Effector memory CD4-positive, alpha-beta T cell (primary cell): Measurements from ENCODE around the gene DDX28.
"Not testable (repeated sequence)": the region's sequence is repeated elsewhere in the genome, so short reads cannot be mapped to it uniquely, and the experiment has no call there.

Source experiments
- DNase-seq, 3 donors: peaks; one replicate each; pipeline ENCODE4 v3.0.0-alpha.2; 2020
- H3K27ac ChIP-seq: 2 replicates; pipeline ENCODE4 v1.7.0; 2013; ENCODE audit warnings: mild to moderate bottlenecking, low read length, moderate library complexity; ENCODE audit not compliant: insufficient read depth, poor library complexity, severe bottlenecking
- H3K27me3 ChIP-seq: replicated peaks from 2 replicates; pipeline ENCODE4 v1.7.0; 2013; ENCODE audit warnings: mild to moderate bottlenecking, low read length; ENCODE audit not compliant: insufficient read depth, control insufficient read depth, poor library complexity, severe bottlenecking
- H3K36me3 ChIP-seq: 2 replicates; pipeline ENCODE4 v1.7.0; 2013; ENCODE audit warnings: mild to moderate bottlenecking, low read length, moderate library complexity; ENCODE audit not compliant: control insufficient read depth, insufficient read depth
- H3K4me1 ChIP-seq: 2 replicates; pipeline ENCODE4 v1.7.0; 2013; ENCODE audit warnings: low read length, mild to moderate bottlenecking; ENCODE audit not compliant: control insufficient read depth, insufficient read depth, poor library complexity, severe bottlenecking
- H3K4me3 ChIP-seq: 2 replicates; pipeline ENCODE4 v1.7.0; 2013; ENCODE audit warnings: low read length, low read depth, mild to moderate bottlenecking; ENCODE audit not compliant: insufficient read depth, poor library complexity, severe bottlenecking
- H3K9me3 ChIP-seq: 2 replicates; pipeline ENCODE4 v1.7.0; 2013; ENCODE audit warnings: mild to moderate bottlenecking, low read length, moderate library complexity; ENCODE audit not compliant: control insufficient read depth

Gene DDX28

GRCh38 chr16:68040506-68041288 lies 17.7 kb upstream of the DDX28 start:
- no peaks in the 10 kb centered on the region for H3K27me3 ChIP-seq
- peak; percentile 72 to 84 (median 81) for DNase-seq
- H3K4me1 ChIP-seq, result no peaks in the 10 kb centered on the region
- no peaks in the 10 kb centered on the region for H3K36me3 ChIP-seq
- no peak overlapping the region for H3K4me3 ChIP-seq
- no peak overlapping the region for H3K27ac ChIP-seq
- H3K9me3 ChIP-seq, result no peaks in the 10 kb centered on the region

GRCh38 chr16:68037841-68038597 lies 15.0 kb upstream of the DDX28 start:
- Histone ChIP-seq H3K4me1 (no peaks in the 10 kb centered on the region), H3K4me3 (no peak overlapping the region), H3K36me3 (no peaks in the 10 kb centered on the region), H3K27ac (no peak overlapping the region), H3K9me3 (no peaks in the 10 kb centered on the region), H3K27me3 (no peaks in the 10 kb centered on the region)
- DNase-seq, result no peak

- DNase-seq, result no peak
Observed at GRCh38 chr16:68035227-68035626, 12.2 kb upstream of the DDX28 start.

GRCh38 chr16:68033101-68033500 lies 10.1 kb upstream of the DDX28 start:
- no peak overlapping the region for H3K27ac ChIP-seq
- H3K9me3 ChIP-seq, result no peaks in the 10 kb centered on the region
- DNase-seq, result no peak
- H3K4me1 ChIP-seq, result no peaks in the 10 kb centered on the region
- H3K4me3 ChIP-seq, result no peak overlapping the region
- H3K27me3 ChIP-seq, result no peaks in the 10 kb centered on the region
- H3K36me3 ChIP-seq, result peaks cover 5% of the 10 kb centered on the region

More at GRCh38 chr16:68035227-68035626, 12.2 kb upstream of the DDX28 start:
- Histone ChIP-seq H3K4me1 (no peaks in the 10 kb centered on the region), H3K9me3 (no peaks in the 10 kb centered on the region), H3K4me3 (no peak overlapping the region), H3K27me3 (no peaks in the 10 kb centered on the region), H3K27ac (no peak overlapping the region), H3K36me3 (no peaks in the 10 kb centered on the region)

- H3K9me3 ChIP-seq, result no peaks in the 10 kb centered on the region
- no peaks in the 10 kb centered on the region for H3K4me1 ChIP-seq
- H3K27ac ChIP-seq, result no peak overlapping the region
- no peak for DNase-seq
- H3K36me3 ChIP-seq, result peaks cover 10% of the 10 kb centered on the region
- H3K27me3 ChIP-seq, result no peaks in the 10 kb centered on the region
- H3K4me3 ChIP-seq, result no peak overlapping the region
Observed at GRCh38 chr16:68031951-68032350, 8.9 kb upstream of the DDX28 start.

- H3K36me3 ChIP-seq, result peaks cover 13% of the 10 kb centered on the region
- not testable (repeated sequence) for H3K27me3 ChIP-seq, H3K4me3 ChIP-seq, H3K9me3 ChIP-seq, H3K4me1 ChIP-seq, H3K27ac ChIP-seq, DNase-seq
Observed at GRCh38 chr16:68030108-68030507, 7.1 kb upstream of the DDX28 start.

GRCh38 chr16:68028996-68029395 lies 6.0 kb upstream of the DDX28 start:
- Histone ChIP-seq H3K36me3 (peaks cover 13% of the 10 kb centered on the region), H3K27ac (no peak overlapping the region), H3K9me3 (no peaks in the 10 kb centered on the region), H3K27me3 (no peaks in the 10 kb centered on the region), H3K4me1 (peaks cover 3% of the 10 kb centered on the region), H3K4me3 (no peak overlapping the region)
- no peak for DNase-seq

GRCh38 chr16:68022278-68022727 lies 729 bp downstream of the DDX28 start:
- H3K27ac ChIP-seq, result peak overlapping the region; percentile 79
- no peaks in the 10 kb centered on the region for H3K9me3 ChIP-seq
- H3K4me3 ChIP-seq, result peak overlapping the region; percentile 94
- no peaks in the 10 kb centered on the region for H3K27me3 ChIP-seq
- DNase-seq, result peak in 1 of 3 donors; percentile 3
- peaks cover 21% of the 10 kb centered on the region for H3K4me1 ChIP-seq
- peaks cover 11% of the 10 kb centered on the region for H3K36me3 ChIP-seq

- H3K27me3 ChIP-seq, result no peaks in the 10 kb centered on the region
- H3K36me3 ChIP-seq, result peaks cover 8% of the 10 kb centered on the region
- no peak overlapping the region for H3K27ac ChIP-seq
- peaks cover 21% of the 10 kb centered on the region for H3K4me1 ChIP-seq
- no peak overlapping the region for H3K4me3 ChIP-seq
- no peaks in the 10 kb centered on the region for H3K9me3 ChIP-seq
- no peak for DNase-seq
Observed at GRCh38 chr16:68021490-68021889, 1.5 kb downstream of the DDX28 start.

GRCh38 chr16:68019167-68019680 lies 3.8 kb downstream of the DDX28 start:
- H3K36me3 ChIP-seq, result peaks cover 8% of the 10 kb centered on the region
- no peak for DNase-seq
- no peaks in the 10 kb centered on the region for H3K27me3 ChIP-seq
- H3K9me3 ChIP-seq, result no peaks in the 10 kb centered on the region
- H3K27ac ChIP-seq, result no peak overlapping the region
- H3K4me1 ChIP-seq, result peaks cover 21% of the 10 kb centered on the region
- no peak overlapping the region for H3K4me3 ChIP-seq
